Measurements from ENCODE around the gene CARNS1. TPM values are rescaled to one million over a fixed set of nuclear protein-coding genes. Genes with fewer than 3 reads are reported as not detected.
A peak's percentile ranks its signal among the peaks of the same experiment; 100 is the strongest.
"Not testable (repeated sequence)": the region's sequence is repeated elsewhere in the genome, so short reads cannot be mapped to it uniquely, and the experiment has no call there.

CARNS1 gene
- total and polyA plus RNA-seq, 2 of the 8 experiments (the other 6 are each of a cell fraction or from before 2014, with no cell fraction given) = 0.82 to 1.1 TPM

- H3K4ac ChIP-seq (replicated peaks; ENCODE audit: insufficient read length, low read depth, low read length); H3K4me1 ChIP-seq (replicated peaks in 1 of 4; ENCODE audit: control insufficient read depth in 3 of 4, insufficient read depth in 4 of 4, low read length in 3 of 4); H2BK5ac ChIP-seq (ENCODE audit: low read depth, low read length); H3K79me2 ChIP-seq (ENCODE audit: control insufficient read depth in 1 of 2, insufficient read depth in 2 of 2, low read length in 2 of 2); H3K27ac ChIP-seq (ENCODE audit: low read depth, low read length); H3K9me3 ChIP-seq (ENCODE audit: insufficient read depth in 2 of 2, low read depth in 1 of 2, low read length in 1 of 2); H3K79me1 ChIP-seq (ENCODE audit: low read depth, low read length); H4K5ac ChIP-seq (ENCODE audit: insufficient read length, low read depth, low read length); H3K23me2 ChIP-seq (ENCODE audit: low read depth, low read length); H2AK5ac ChIP-seq (ENCODE audit: low read depth, low read length); H4K91ac ChIP-seq (replicated peaks; ENCODE audit: insufficient read length, low read length); H2BK20ac ChIP-seq (ENCODE audit: low read length); DNase-seq (ENCODE audit: low read depth in 1 of 2, low spot score in 2 of 2); H3K18ac ChIP-seq (ENCODE audit: extremely low read depth, low read length); H3K14ac ChIP-seq (ENCODE audit: insufficient read length); FAIRE-seq; H3K23ac ChIP-seq (ENCODE audit: insufficient read length); H3K27me3 ChIP-seq (replicated peaks in 1 of 4; ENCODE audit: control insufficient read depth in 3 of 4, extremely low read depth in 1 of 4, insufficient read depth in 3 of 4, low read length in 3 of 4); H3K4me2 ChIP-seq (ENCODE audit: insufficient read depth in 1 of 2, low read depth in 2 of 2, low read length in 2 of 2); H2AFZ ChIP-seq (ENCODE audit: low read length); H3K56ac ChIP-seq (replicated peaks; ENCODE audit: insufficient read length, low read depth, low read length); H3K4me3 ChIP-seq (ENCODE audit: extremely low read depth in 1 of 4, insufficient read depth in 2 of 4, low read depth in 3 of 4, low read length in 4 of 4); H2BK120ac ChIP-seq (replicated peaks; ENCODE audit: low read depth, low read length); H3K9ac ChIP-seq (replicated peaks in 1 of 4; ENCODE audit: extremely low read depth in 1 of 4, low read depth in 3 of 4, low read length in 3 of 4): not testable (repeated sequence)
- POLR2A ChIA-PET (ENCODE audit: partially characterized antibody) = interaction anchor here (0.8 to 4.3 kb wide), 8 partner anchors 8 to 90 kb away, joined by 3 to 31 read pairs (median 6); partner anchors contain the start of genes PTPRCAP and RAD9A
- CTCF ChIA-PET (ENCODE audit: partially characterized antibody) = interaction anchor here (1.1 to 4.9 kb wide), 6 partner anchors 12 to 72 kb away, joined by 4 to 25 read pairs (median 12); partner anchors contain the start of genes POLD4 and RAD9A
- Histone ChIP-seq H2BK15ac (ENCODE audit: low read length) (peak overlapping the region; percentile 46; the same call in 1 of the 2 replicates), H4K8ac (ENCODE audit: extremely low read depth, insufficient read depth, low read length) (peak overlapping the region; percentile 51; the same call in 1 of the 2 replicates), H2BK12ac (ENCODE audit: low read depth, low read length) (peak overlapping the region; percentile 81; the same call in 1 of the 2 replicates), H3K36me3 (ENCODE audit: control insufficient read depth in 2 of 4, insufficient read depth in 4 of 4, low read length in 3 of 4) (peaks cover 6 to 13% (median 12%) of the 10 kb centered on the region in 4 experiments; a peak in 6 of 8 replicates), H4K20me1 (replicated peaks in 1 of 2; ENCODE audit: control insufficient read depth in 1 of 2, insufficient read depth in 2 of 2, low read length in 2 of 2) (peaks cover 0 to 10% of the 10 kb centered on the region in 2 experiments)
- 94% methylated on average over 9 of the region's 9 CpGs; no CpG with 5 or more reads in 1 of the 2 experiments for WGBS, 2 experiments (ENCODE audit: extremely low coverage in 1 of 2, insufficient coverage in 1 of 2, insufficient read length in 1 of 2, insufficient replicate concordance in 2 of 2, low coverage in 1 of 2, low lambda C conversion rate in 2 of 2, missing lambda C conversion rate in 1 of 2)
These were observed 12.4 kb upstream of the CARNS1 start for GRCh38 chr11:67403085-67403484.
